Liver (tissue), 9 donors: ENCODE data around the gene PHLPP2. TPM values are rescaled to one million over a fixed set of nuclear protein-coding genes. Genes with fewer than 3 reads are reported as not detected.

Experiments
- DNase-seq: peaks from one replicate; pipeline ENCODE4 v3.0.0-alpha.2; 2017; ENCODE audit warnings: low spot score
- H3K27ac ChIP-seq, 2 donors: one replicate each; pipeline ENCODE4 v1.7.0; 2013; ENCODE audit warnings: inconsistent platforms in 2 of 2, low read length in 2 of 2, control low read depth in 1 of 2, low read depth in 1 of 2, mild to moderate bottlenecking in 1 of 2
- H3K27me3 ChIP-seq, 4 donors: one replicate each; pipeline versions ENCODE4 v1.6.1 to v1.7.0; 2013; ENCODE audit warnings: low read length in 3 of 4, inconsistent platforms in 1 of 4, mild to moderate bottlenecking in 1 of 4, moderate library complexity in 1 of 4; ENCODE audit not compliant: control insufficient read depth in 4 of 4, insufficient read depth in 4 of 4
- H3K36me3 ChIP-seq, 4 donors: one replicate each; pipeline versions ENCODE4 v1.6.1 to v1.7.0; 2013; ENCODE audit warnings: low read length in 3 of 4, mild to moderate bottlenecking in 3 of 4, low read depth in 1 of 4, moderate library complexity in 1 of 4; ENCODE audit not compliant: control insufficient read depth in 4 of 4, insufficient read depth in 3 of 4
- H3K4me1 ChIP-seq, 4 donors: one replicate each; pipeline versions ENCODE4 v1.6.1 to v1.7.0; 2013; ENCODE audit warnings: low read length in 3 of 4, mild to moderate bottlenecking in 3 of 4, moderate library complexity in 1 of 4; ENCODE audit not compliant: control insufficient read depth in 4 of 4, insufficient read depth in 4 of 4
- H3K4me3 ChIP-seq, 3 donors: one replicate each; pipeline versions ENCODE4 v1.6.1 to v1.7.0; 2013; ENCODE audit warnings: low read length in 3 of 3, control low read depth in 1 of 3, low read depth in 1 of 3, mild to moderate bottlenecking in 1 of 3
- H3K9ac ChIP-seq, 2 donors: one replicate each; pipeline ENCODE4 v1.7.0; 2013; ENCODE audit warnings: low read length in 2 of 2, mild to moderate bottlenecking in 2 of 2, moderate library complexity in 2 of 2, control low read depth in 1 of 2, low read depth in 1 of 2
- H3K9me3 ChIP-seq, 4 donors: one replicate each; pipeline versions ENCODE4 v1.6.1 to v1.7.0; 2013; ENCODE audit warnings: low read length in 3 of 4; ENCODE audit not compliant: control insufficient read depth in 4 of 4
- CTCF ChIP-seq: fragments of 150-350 bp; IDR thresholded peaks from 2 replicates; pipeline ENCODE4 v1.5.1; 2017; ENCODE audit warnings: improper control_type of control experiment, low read depth, low read length; ENCODE audit not compliant: missing input control
- EGR1 ChIP-seq, 2 donors: IDR thresholded peaks; 2 replicates each; pipeline ENCODE4 v1.6.1; 2016 to 2018; ENCODE audit warnings: antibody characterized with exemption in 2 of 2, low read depth in 2 of 2
- FOXA1 ChIP-seq: IDR thresholded peaks from 2 replicates; pipeline ENCODE4 v1.6.1; 2016; ENCODE audit warnings: antibody characterized with exemption
- FOXA2 ChIP-seq: IDR thresholded peaks from 2 replicates; pipeline ENCODE4 v1.6.1; 2016; ENCODE audit warnings: antibody characterized with exemption
- GABPA ChIP-seq, 2 donors: IDR thresholded peaks in 1 of 2; conservative IDR thresholded peaks in 1 of 2; 2 replicates each; pipeline ENCODE4 v1.6.1; 2016; ENCODE audit warnings: antibody characterized with exemption in 2 of 2, mild to moderate bottlenecking in 1 of 2, moderate library complexity in 1 of 2
- HNF4A ChIP-seq, 2 donors: conservative IDR thresholded peaks; 2 replicates each; pipeline ENCODE4 v1.6.1; 2016; ENCODE audit warnings: antibody characterized with exemption in 2 of 2, mild to moderate bottlenecking in 2 of 2
- HNF4G ChIP-seq: IDR thresholded peaks from 2 replicates; pipeline ENCODE4 v1.6.1; 2016; ENCODE audit warnings: antibody characterized with exemption
- JUND ChIP-seq, 2 donors: IDR thresholded peaks; 2 replicates each; pipeline ENCODE4 v1.6.1; 2016; ENCODE audit warnings: antibody characterized with exemption in 2 of 2
- MAX ChIP-seq: IDR thresholded peaks from 2 replicates; pipeline ENCODE4 v1.6.1; 2016; ENCODE audit warnings: antibody characterized with exemption
- NR2F2 ChIP-seq: IDR thresholded peaks from 2 replicates; pipeline ENCODE4 v1.6.1; 2016; ENCODE audit warnings: antibody characterized with exemption
- REST ChIP-seq: IDR thresholded peaks from 2 replicates; pipeline ENCODE4 v1.6.1; 2016; ENCODE audit warnings: antibody characterized with exemption, mild to moderate bottlenecking
- RXRA ChIP-seq, 2 donors: IDR thresholded peaks; 2 replicates each; pipeline ENCODE4 v1.6.1; 2017 to 2018; ENCODE audit warnings: antibody characterized with exemption in 2 of 2, mild to moderate bottlenecking in 1 of 2
- SP1 ChIP-seq: IDR thresholded peaks from 2 replicates; pipeline ENCODE4 v1.6.1; 2018; ENCODE audit warnings: antibody characterized with exemption, mild to moderate bottlenecking
- TAF1 ChIP-seq: conservative IDR thresholded peaks from 2 replicates; pipeline ENCODE4 v1.6.1; 2016; ENCODE audit warnings: antibody characterized with exemption, mild to moderate bottlenecking
- YY1 ChIP-seq: IDR thresholded peaks from 2 replicates; pipeline ENCODE4 v1.6.1; 2016; ENCODE audit warnings: antibody characterized with exemption, mild to moderate bottlenecking
- ZBTB33 ChIP-seq: IDR thresholded peaks from 2 replicates; pipeline ENCODE4 v1.6.1; 2016; ENCODE audit warnings: antibody characterized with exemption
- WGBS: extraction: QIAGEN DNeasy Blood & Tissue Kit; methylation state at CpG from one replicate; pipeline ENCODE4 v1.1.7; 2013; 5-methylcytosine and 5-hydroxymethylcytosine counted together
- polyA plus RNA-seq, 2 donors: library from polyadenylated mRNA; stranded (reverse) in 1 of 2; unstranded in 1 of 2; fragments of 200-250 nt in 1 of 2; fragments of >200 nt in 1 of 2; fragmentation: Nextera tagmentation in 1 of 2; extraction: Ambion mirVana in 1 of 2; gene quantifications; one replicate each; pipeline versions ENCODE4 v1.2.1 to v1.2.3, GENCODE V29; 2013 to 2015
- total RNA-seq, 2 donors: library from RNA; depleted of rRNA; stranded (reverse); fragments of >200 nt; gene quantifications; one replicate each; pipeline ENCODE4 v1.2.3, GENCODE V29; 2014
- TF ChIP-seq, protein P1 (sequence below): IDR thresholded peaks from 2 replicates; pipeline ENCODE4 v1.6.1; 2016; ENCODE audit warnings: antibody characterized with exemption
- donor health status: healthy.
- donor health status: healthy.
- donor health status: healthy.
- donor health status: healthy.
- donor health status: healthy.

PHLPP2 gene
- total and polyA plus RNA-seq, 4 donors, result 1.2 to 7.8 (median 3.9) TPM

DNA sequence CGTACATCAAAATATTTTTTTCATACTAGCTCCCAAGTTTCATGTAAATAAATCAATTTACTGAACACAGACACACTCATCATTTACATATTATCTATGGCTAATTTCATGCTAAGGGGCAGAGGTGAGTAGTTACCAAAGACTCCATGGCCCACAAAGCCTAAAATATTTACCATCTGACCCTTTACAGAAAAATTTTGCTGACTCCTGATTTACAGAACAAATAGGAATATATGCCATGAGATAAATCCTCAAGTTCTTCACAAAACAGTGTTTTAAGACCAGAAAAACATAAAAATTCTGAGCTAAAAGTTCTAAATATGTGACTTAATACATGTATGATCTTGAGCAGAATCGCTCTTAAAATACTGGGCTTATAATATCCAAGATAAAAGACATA is 36.6 kb upstream of the PHLPP2 start:
- Histone ChIP-seq H3K36me3 (peaks cover 12 to 75% (median 43%) of the 10 kb centered on the region in 4 donors), H3K9me3 (no peaks in the 10 kb centered on the region), H3K27me3 (no peaks in the 10 kb centered on the region), H3K4me1 (no peaks in the 10 kb centered on the region), H3K27ac (no peak overlapping the region), H3K9ac (no peak overlapping the region), H3K4me3 (no peak overlapping the region)
- WGBS, result 98% methylated on average over 2 of the region's 2 CpGs
- DNase-seq, result no peak
- no peak for TF ChIP-seq HNF4A (conservative IDR thresholded peaks at IDR 0.05)
- TF ChIP-seq TAF1, result no peak
- TF ChIP-seq REST, result no peak
- TF ChIP-seq JUND (IDR thresholded peaks at IDR 0.05), result no peak

DNA sequence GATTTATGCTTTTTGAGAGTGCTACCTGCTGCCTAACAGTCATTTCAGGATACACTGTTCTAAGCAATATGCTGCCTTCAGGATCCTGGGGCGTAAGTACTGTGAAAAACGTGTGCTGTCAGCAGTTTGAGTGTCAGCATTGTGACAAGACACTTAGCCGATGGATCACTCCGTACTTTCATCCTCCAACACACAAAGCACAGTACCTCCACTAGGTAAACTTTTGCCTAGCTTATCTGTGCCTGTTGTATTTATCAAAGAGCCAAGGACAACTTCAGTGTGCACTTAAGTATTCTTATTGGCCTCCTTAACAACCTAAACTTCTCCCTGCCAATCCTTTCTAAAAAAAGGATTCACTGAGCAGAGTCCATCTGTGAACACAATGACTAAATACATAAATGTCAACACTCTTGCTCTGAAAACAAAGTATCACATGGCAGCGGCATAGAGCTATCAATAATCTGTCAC is 33.8 kb upstream of the PHLPP2 start:
- no peak for TF ChIP-seq TAF1
- DNase-seq, result no peak
- Histone ChIP-seq H3K27ac (no peak overlapping the region), H3K4me3 (no peak overlapping the region), H3K9me3 (no peaks in the 10 kb centered on the region), H3K27me3 (no peaks in the 10 kb centered on the region), H3K36me3 (peaks cover 17 to 78% (median 60%) of the 10 kb centered on the region in 4 donors), H3K4me1 (no peaks in the 10 kb centered on the region), H3K9ac (no peak overlapping the region)
- 77% methylated on average over 5 of the region's 5 CpGs for WGBS

DNA sequence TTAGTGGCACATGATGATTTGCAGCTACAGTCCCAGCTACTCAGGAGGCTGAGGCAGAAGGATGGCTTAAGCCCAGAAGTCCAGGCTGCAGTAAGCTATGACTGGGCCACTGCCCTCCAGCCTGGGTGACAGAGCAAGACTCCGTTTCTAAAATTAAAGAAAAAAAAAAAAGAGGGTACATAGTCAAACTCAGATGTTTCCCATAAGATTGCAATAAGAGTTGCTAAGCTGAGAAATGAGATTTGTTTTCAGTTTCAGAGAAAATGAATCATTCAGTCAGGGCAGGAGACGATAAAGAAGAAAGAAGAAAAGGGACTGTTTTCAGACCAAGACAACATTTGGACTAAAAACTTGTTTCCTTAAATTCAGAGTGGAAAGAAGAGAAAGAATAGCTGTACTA is 30.2 kb upstream of the PHLPP2 start:
- no peak for DNase-seq
- TF ChIP-seq, protein P1, sequence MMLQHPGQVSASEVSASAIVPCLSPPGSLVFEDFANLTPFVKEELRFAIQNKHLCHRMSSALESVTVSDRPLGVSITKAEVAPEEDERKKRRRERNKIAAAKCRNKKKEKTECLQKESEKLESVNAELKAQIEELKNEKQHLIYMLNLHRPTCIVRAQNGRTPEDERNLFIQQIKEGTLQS, result no peak
- TF ChIP-seq EGR1 (IDR thresholded peaks at IDR 0.05; ENCODE audit: low read depth in 2 of 2) (no peak), MAX (no peak), YY1 (no peak), FOXA2 (no peak), RXRA (IDR thresholded peaks at IDR 0.05) (no peak), TAF1 (no peak), NR2F2 (no peak), ZBTB33 (no peak), REST (no peak), SP1 (no peak), HNF4G (no peak), GABPA (IDR thresholded peaks at IDR 0.05 in 1 of 2, conservative IDR thresholded peaks at IDR 0.05 in 1 of 2) (no peak), CTCF (no peak), HNF4A (conservative IDR thresholded peaks at IDR 0.05) (no peak), FOXA1 (no peak)
- no peaks in the 10 kb centered on the region for H3K4me1 ChIP-seq
- no peak overlapping the region for H3K27ac ChIP-seq
- H3K36me3 ChIP-seq, result peaks cover 8 to 69% (median 52%) of the 10 kb centered on the region in 4 donors
- no peaks in the 10 kb centered on the region for H3K27me3 ChIP-seq
- no peak overlapping the region for H3K4me3 ChIP-seq
- WGBS, result 89% methylated on average over 2 of the region's 2 CpGs
- H3K9ac ChIP-seq, result no peak overlapping the region
- no peaks in the 10 kb centered on the region for H3K9me3 ChIP-seq
